ENCODE results near the gene DPP3. TPM values are rescaled to one million over a fixed set of nuclear protein-coding genes. Genes with fewer than 3 reads are reported as not detected.

DPP3 gene
- total and polyA plus RNA-seq, 2 donors (not counting 1 experiment from before 2014, with no cell fraction given): 21.5 to 40.6 TPM

- H3K27me3 Mint-ChIP-seq: peaks cover 20% of the 10 kb centered on the region
- WGBS (ENCODE audit: insufficient coverage): 58% methylated on average over 3 of the region's 3 CpGs
- H3K4me1 Mint-ChIP-seq: peaks cover 2% of the 10 kb centered on the region
- CTCF ChIA-PET: no interaction called here
- Histone ChIP-seq H3K27me3 (replicated peaks in 1 of 4; ENCODE audit: control extremely low read depth in 1 of 4, control insufficient read depth in 3 of 4, insufficient read depth in 4 of 4, low read length in 3 of 4) (peaks cover 0 to 26% (median 0%) of the 10 kb centered on the region in 4 experiments), H3K79me2 (ENCODE audit: control insufficient read depth, insufficient read depth, low read length) (no peaks in the 10 kb centered on the region), H3K36me3 (replicated peaks in 1 of 2; ENCODE audit: control extremely low read depth in 1 of 2, control insufficient read depth in 1 of 2, extremely low read depth in 1 of 2, insufficient read depth in 2 of 2, low read length in 1 of 2) (no peaks in the 10 kb centered on the region), H3K4me2 (replicated peaks; ENCODE audit: low read depth, low read length, poor library complexity, severe bottlenecking) (no peak overlapping the region), H2AFZ (ENCODE audit: insufficient read depth, low read depth, low read length, poor library complexity, severe bottlenecking) (no peak overlapping the region), H3K9ac (ENCODE audit: low read length) (no peak overlapping the region), H3K4me1 (ENCODE audit: control insufficient read depth in 2 of 2, insufficient read depth in 2 of 2, low read length in 2 of 2) (peaks cover 5 to 6% of the 10 kb centered on the region in 2 donors), H3K27ac (ENCODE audit: low read length in 2 of 2) (no peak overlapping the region), H3K4me3 (ENCODE audit: control extremely low read depth in 1 of 5, extremely low read depth in 1 of 5, insufficient read depth in 1 of 5, low read depth in 2 of 5, low read length in 4 of 5) (no peak overlapping the region), H4K20me1 (ENCODE audit: control insufficient read depth, insufficient read depth, low read length, poor library complexity, severe bottlenecking) (no peaks in the 10 kb centered on the region), H3K9me3 (ENCODE audit: control extremely low read depth in 1 of 3, control insufficient read depth in 2 of 3, insufficient read depth in 1 of 3, low read length in 2 of 3) (peaks cover 0 to 4% (median 0%) of the 10 kb centered on the region in 3 donors)
- intact Hi-C loops (cut with micrococcal nuclease): no loop called here
- H3K9me3 Mint-ChIP-seq (ENCODE audit: insufficient read depth): no peaks in the 10 kb centered on the region
- H3K27ac Mint-ChIP-seq: no peak overlapping the region
- POLR2A ChIA-PET: no interaction called here
- ATAC-seq (ENCODE audit: low read depth): no peak
- no peak for TF ChIP-seq EZH2 (IDR thresholded peaks at IDR 0.05; ENCODE audit: borderline replicate concordance, insufficient read depth, low read depth, low read length, poor library complexity, severe bottlenecking)
- no peak for TF ChIP-seq CTCF (IDR thresholded peaks at IDR 0.05)
- H3K4me3 Mint-ChIP-seq: no peak overlapping the region
- DNase-seq: no peak
Measured at GRCh38 chr11:66555416-66555815, 75.2 kb downstream of the DPP3 start.

GRCh38 chr11:66556086-66556485, 75.9 kb downstream of the DPP3 start:
- DNase-seq (no peak), ATAC-seq (ENCODE audit: low read depth) (no peak)
- H3K4me2 ChIP-seq (replicated peaks; ENCODE audit: low read depth, low read length, poor library complexity, severe bottlenecking): no peak overlapping the region
- ChIA-PET POLR2A (no interaction called here), CTCF (no interaction called here)
- Mint-ChIP-seq H3K4me1 (peaks cover 2% of the 10 kb centered on the region), H3K27ac (no peak overlapping the region), H3K9me3 (ENCODE audit: insufficient read depth) (no peaks in the 10 kb centered on the region), H3K27me3 (peaks cover 23% of the 10 kb centered on the region), H3K4me3 (no peak overlapping the region)
- H3K4me3 ChIP-seq (ENCODE audit: control extremely low read depth in 1 of 5, extremely low read depth in 1 of 5, insufficient read depth in 1 of 5, low read depth in 2 of 5, low read length in 4 of 5): no peak overlapping the region
- H3K9ac ChIP-seq (ENCODE audit: low read length): no peak overlapping the region
- H3K27ac ChIP-seq (ENCODE audit: low read length in 2 of 2): no peak overlapping the region
- no peak overlapping the region for H2AFZ ChIP-seq (ENCODE audit: insufficient read depth, low read depth, low read length, poor library complexity, severe bottlenecking)
- intact Hi-C loops (cut with micrococcal nuclease): no loop called here
- TF ChIP-seq EZH2 (IDR thresholded peaks at IDR 0.05; ENCODE audit: borderline replicate concordance, insufficient read depth, low read depth, low read length, poor library complexity, severe bottlenecking) (no peak), CTCF (IDR thresholded peaks at IDR 0.05) (no peak)
- peaks cover 0 to 4% (median 0%) of the 10 kb centered on the region in 3 donors for H3K9me3 ChIP-seq (ENCODE audit: control extremely low read depth in 1 of 3, control insufficient read depth in 2 of 3, insufficient read depth in 1 of 3, low read length in 2 of 3)
- 84% methylated on average over 7 of the region's 7 CpGs for WGBS (ENCODE audit: insufficient coverage)
- no peaks in the 10 kb centered on the region for H4K20me1 ChIP-seq (ENCODE audit: control insufficient read depth, insufficient read depth, low read length, poor library complexity, severe bottlenecking)
- H3K79me2 ChIP-seq (ENCODE audit: control insufficient read depth, insufficient read depth, low read length): no peaks in the 10 kb centered on the region
- H3K36me3 ChIP-seq (replicated peaks in 1 of 2; ENCODE audit: control extremely low read depth in 1 of 2, control insufficient read depth in 1 of 2, extremely low read depth in 1 of 2, insufficient read depth in 2 of 2, low read length in 1 of 2): no peaks in the 10 kb centered on the region
- peaks cover 0 to 26% (median 0%) of the 10 kb centered on the region in 4 experiments for H3K27me3 ChIP-seq (replicated peaks in 1 of 4; ENCODE audit: control extremely low read depth in 1 of 4, control insufficient read depth in 3 of 4, insufficient read depth in 4 of 4, low read length in 3 of 4)
- H3K4me1 ChIP-seq (ENCODE audit: control insufficient read depth in 2 of 2, insufficient read depth in 2 of 2, low read length in 2 of 2): peaks cover 5 to 6% of the 10 kb centered on the region in 2 donors

Measured in B cell (primary cell).